ENCODE data around the gene CDKAL1. TPM values are rescaled to one million over a fixed set of nuclear protein-coding genes. Genes with fewer than 3 reads are reported as not detected.

CDKAL1 gene
- total and polyA plus RNA-seq, 2 of the 8 experiments (the other 6 are each of a cell fraction or from before 2014, with no cell fraction given) = 8.4 to 24.6 TPM

GRCh38 chr6:21019614-21020013, 485.4 kb downstream of the CDKAL1 start:
- Histone ChIP-seq H3K23me2 (ENCODE audit: low read depth, low read length) (no peaks in the 10 kb centered on the region), H4K5ac (ENCODE audit: insufficient read length, low read depth, low read length) (no peak overlapping the region), H4K91ac (replicated peaks; ENCODE audit: insufficient read length, low read length) (no peak overlapping the region), H3K9ac (replicated peaks in 1 of 4; ENCODE audit: extremely low read depth in 1 of 4, low read depth in 3 of 4, low read length in 3 of 4) (no peak overlapping the region), H3K36me3 (ENCODE audit: control insufficient read depth in 2 of 4, insufficient read depth in 4 of 4, low read length in 3 of 4) (no peaks in the 10 kb centered on the region), H3K4me2 (ENCODE audit: insufficient read depth in 1 of 2, low read depth in 2 of 2, low read length in 2 of 2) (no peak overlapping the region), H3K56ac (replicated peaks; ENCODE audit: insufficient read length, low read depth, low read length) (no peak overlapping the region), H3K4ac (replicated peaks; ENCODE audit: insufficient read length, low read depth, low read length) (no peak overlapping the region), H2AK5ac (ENCODE audit: low read depth, low read length) (no peak overlapping the region), H2AFZ (ENCODE audit: low read length) (no peak overlapping the region), H2BK12ac (ENCODE audit: low read depth, low read length) (no peak overlapping the region), H3K4me1 (replicated peaks in 1 of 4; ENCODE audit: control insufficient read depth in 3 of 4, insufficient read depth in 4 of 4, low read length in 3 of 4) (peaks cover 0 to 6% (median 0%) of the 10 kb centered on the region in 4 experiments; a peak in 1 of 7 replicates), H2BK15ac (ENCODE audit: low read length) (no peak overlapping the region), H3K79me2 (ENCODE audit: control insufficient read depth in 1 of 2, insufficient read depth in 2 of 2, low read length in 2 of 2) (no peaks in the 10 kb centered on the region), H4K20me1 (replicated peaks in 1 of 2; ENCODE audit: control insufficient read depth in 1 of 2, insufficient read depth in 2 of 2, low read length in 2 of 2) (no peaks in the 10 kb centered on the region), H3K18ac (ENCODE audit: extremely low read depth, low read length) (no peak overlapping the region), H2BK5ac (ENCODE audit: low read depth, low read length) (no peak overlapping the region), H3K9me3 (ENCODE audit: insufficient read depth in 2 of 2, low read depth in 1 of 2, low read length in 1 of 2) (no peaks in the 10 kb centered on the region), H2BK120ac (replicated peaks; ENCODE audit: low read depth, low read length) (no peak overlapping the region), H3K27ac (ENCODE audit: low read depth, low read length) (no peak overlapping the region), H3K79me1 (ENCODE audit: low read depth, low read length) (no peaks in the 10 kb centered on the region), H3K4me3 (ENCODE audit: extremely low read depth in 1 of 4, insufficient read depth in 2 of 4, low read depth in 3 of 4, low read length in 4 of 4) (no peak overlapping the region), H3K27me3 (replicated peaks in 1 of 4; ENCODE audit: control insufficient read depth in 3 of 4, extremely low read depth in 1 of 4, insufficient read depth in 3 of 4, low read length in 3 of 4) (no peaks in the 10 kb centered on the region), H2BK20ac (ENCODE audit: low read length) (no peak overlapping the region), H3K23ac (ENCODE audit: insufficient read length) (no peak overlapping the region), H3K14ac (ENCODE audit: insufficient read length) (no peak overlapping the region), H4K8ac (ENCODE audit: extremely low read depth, insufficient read depth, low read length) (no peak overlapping the region)
- WGBS, 2 experiments (ENCODE audit: extremely low coverage in 1 of 2, insufficient coverage in 1 of 2, insufficient read length in 1 of 2, insufficient replicate concordance in 2 of 2, low coverage in 1 of 2, low lambda C conversion rate in 2 of 2, missing lambda C conversion rate in 1 of 2) = 88% methylated on average over 2 of the region's 2 CpGs; no CpG with 5 or more reads in 1 of the 2 experiments
- ChIA-PET CTCF (ENCODE audit: partially characterized antibody) (interaction anchor here (0.6 to 1.0 kb wide), 4 partner anchors 8 to 1863 kb away, joined by 3 read pairs; no protein-coding TSS in a partner anchor), POLR2A (ENCODE audit: partially characterized antibody) (no interaction called here)
- no peak for DNase-seq (ENCODE audit: low read depth in 1 of 2, low spot score in 2 of 2)
- TF ChIP-seq SIX5 (IDR thresholded peaks at IDR 0.05; ENCODE audit: low read depth, low read length) = no peak
- TF ChIP-seq ATF3 (IDR thresholded peaks at IDR 0.05; ENCODE audit: insufficient read depth, low read depth, low read length) = no peak
- FAIRE-seq = no peak

All from H1 (cell line).